Mammary epithelial cell (primary cell): ENCODE measurements around the gene DCD.

ENCODE experiments used
- CTCF ChIP-seq, 2 donors: IDR thresholded peaks in 1 of 2; conservative IDR thresholded peaks in 1 of 2; 2 replicates each; pipeline ENCODE4 v1.5.1; 2011 to 2012; ENCODE audit warnings: inconsistent platforms in 2 of 2, low read length in 2 of 2, mild to moderate bottlenecking in 2 of 2, control low read depth in 1 of 2, low read depth in 1 of 2; ENCODE audit not compliant: insufficient read depth in 1 of 2; ENCODE audit errors: extremely low read depth in 1 of 2
- EZH2 ChIP-seq: IDR thresholded peaks from 2 replicates; pipeline ENCODE4 v1.6.1; 2012; ENCODE audit warnings: low read length, inconsistent platforms, borderline replicate concordance

- TF ChIP-seq CTCF (conservative IDR thresholded peaks at IDR 0.05 in 1 of 2, IDR thresholded peaks at IDR 0.05 in 1 of 2; ENCODE audit: extremely low read depth in 1 of 2, insufficient read depth in 1 of 2, low read depth in 1 of 2, low read length in 2 of 2) (no peak), EZH2 (no peak)
Observed at GRCh38 chr12:54662026-54662425, 13.9 kb upstream of the DCD start.
